GM19372 (cell line): Measurements from ENCODE around the gene ZNF398.
"Not testable (repeated sequence)": the region's sequence is repeated elsewhere in the genome, so short reads cannot be mapped to it uniquely, and the experiment has no call there.

Experiments
- ATAC-seq: cut with Tn5 transposase; IDR thresholded peaks from one replicate; pipeline ENCODE4 v1.9.1; 2021; ENCODE audit warnings: mild to moderate bottlenecking, low read depth, moderate library complexity; ENCODE audit not compliant: unreplicated experiment

The ZNF398 gene

GRCh38 chr7:149223761-149224160 lies 76.5 kb downstream of the ZNF398 start:
- ATAC-seq, result no peak

- no peak for ATAC-seq
Observed at GRCh38 chr7:149224352-149224751, 77.1 kb downstream of the ZNF398 start.

GRCh38 chr7:149225106-149225505 lies 77.9 kb downstream of the ZNF398 start:
- no peak for ATAC-seq

GRCh38 chr7:149225656-149226055 lies 78.4 kb downstream of the ZNF398 start:
- ATAC-seq, result no peak

- ATAC-seq, result not testable (repeated sequence)
Observed at GRCh38 chr7:149226366-149226765, 79.1 kb downstream of the ZNF398 start.

- no peak for ATAC-seq
Observed at GRCh38 chr7:149226840-149227494, 79.7 kb downstream of the ZNF398 start.

GRCh38 chr7:149228831-149229471 lies 81.7 kb downstream of the ZNF398 start:
- no peak for ATAC-seq

- ATAC-seq, result no peak
Observed at GRCh38 chr7:149229526-149229925, 82.3 kb downstream of the ZNF398 start.

GRCh38 chr7:149232362-149232761 lies 85.1 kb downstream of the ZNF398 start:
- no peak for ATAC-seq
